Endothelial cell of umbilical vein (primary cell): ENCODE measurements around the gene SLCO3A1. TPM values are rescaled to one million over a fixed set of nuclear protein-coding genes. Genes with fewer than 3 reads are reported as not detected.

Experiments used
- BruUV-seq: library from RNA; stranded (reverse); fragments of 400-500 nt; replicated peaks from 2 replicates; lab custom pipeline; 2021; lab: Mats Ljungman, UMichigan
- CTCF ChIA-PET: fragments of 300-600, 350-600 bp; sonication (Branson Sonifier 250); formaldehyde crosslinking; loops from one replicate; lab custom pipeline; 2021; ENCODE audit warnings: antibody characterized with exemption, inconsistent platforms; lab: Charles Lee
- POLR2A ChIA-PET: fragments of 300-600, 350-600 bp; sonication (Branson Sonifier 250); formaldehyde crosslinking; loops from one replicate; lab custom pipeline; 2021; ENCODE audit warnings: antibody characterized with exemption, inconsistent platforms; lab: Charles Lee
- DNase-seq: peaks from one replicate; pipeline ENCODE4 v3.0.0-alpha.2; 2011; ENCODE audit warnings: low read depth, low spot score
- FAIRE-seq: peaks from 2 replicates; lab custom pipeline; 2011; peaks lifted over from hg19 to GRCh38; lab: Jason Lieb, UNC
- H2AFZ ChIP-seq: 2 replicates; pipeline ENCODE4 v1.6.0; 2012; ENCODE audit warnings: low read depth, low read length, control low read depth, inconsistent platforms
- H3K27ac ChIP-seq: 2 replicates; pipeline ENCODE4 v1.5.1; 2011; ENCODE audit warnings: low read depth, mild to moderate bottlenecking, control low read depth, low read length, moderate library complexity; ENCODE audit not compliant: insufficient read depth
- H3K27me3 ChIP-seq, 2 experiments: 2 replicates each; pipeline versions ENCODE4 v1.6.0 to v1.6.1; 2011; ENCODE audit warnings: low read length in 2 of 2, mixed read lengths in 1 of 2; ENCODE audit not compliant: control insufficient read depth in 2 of 2, insufficient read depth in 2 of 2
- H3K36me3 ChIP-seq, 2 experiments: 2 replicates in 1 of 2; 3 replicates in 1 of 2; pipeline ENCODE4 v1.5.1; 2011; ENCODE audit warnings: low read length in 2 of 2, mild to moderate bottlenecking in 1 of 2, moderate library complexity in 1 of 2; ENCODE audit not compliant: control insufficient read depth in 2 of 2, insufficient read depth in 2 of 2; ENCODE audit errors: extremely low read depth in 1 of 2
- H3K4me1 ChIP-seq: 3 replicates; pipeline ENCODE4 v1.5.1; 2011; ENCODE audit warnings: mild to moderate bottlenecking, low read length; ENCODE audit not compliant: control insufficient read depth, insufficient read depth; ENCODE audit errors: extremely low read depth
- H3K4me2 ChIP-seq: 2 replicates; pipeline ENCODE4 v1.6.1; 2011; ENCODE audit warnings: low read length, control low read depth, mixed read lengths; ENCODE audit not compliant: insufficient read depth
- H3K4me3 ChIP-seq, 3 experiments: fragments of 200-600 bp in 1 of 3; sonication (generic), shearing (Covaris generic) in 1 of 3; replicated peaks in 1 of 3; 2 replicates each; pipeline ENCODE4 v1.5.1; 2011 to 2016; ENCODE audit warnings: control low read depth in 3 of 3, low read length in 3 of 3, mild to moderate bottlenecking in 2 of 3, inconsistent platforms in 1 of 3, low read depth in 1 of 3, moderate library complexity in 1 of 3; ENCODE audit not compliant: insufficient read depth in 1 of 3
- H3K79me2 ChIP-seq: 2 replicates; pipeline ENCODE4 v1.6.0; 2012; ENCODE audit warnings: low read length, inconsistent platforms; ENCODE audit not compliant: control insufficient read depth, insufficient read depth
- H3K9ac ChIP-seq: replicated peaks from 2 replicates; pipeline ENCODE3; 2011; ENCODE audit warnings: low read length, control low read depth; ENCODE audit not compliant: insufficient read depth; ENCODE audit errors: extremely low read depth
- H3K9me1 ChIP-seq: replicated peaks from 3 replicates; pipeline ENCODE4 v1.6.0; 2011; ENCODE audit warnings: mild to moderate bottlenecking, low read length; ENCODE audit not compliant: control insufficient read depth, insufficient read depth; ENCODE audit errors: extremely low read depth
- H3K9me3 ChIP-seq: replicated peaks from 2 replicates; pipeline ENCODE4 v1.5.1; 2012; ENCODE audit warnings: low read length, inconsistent platforms; ENCODE audit not compliant: control insufficient read depth, insufficient read depth
- H4K20me1 ChIP-seq: replicated peaks from 2 replicates; pipeline ENCODE3; 2011; ENCODE audit warnings: mild to moderate bottlenecking, low read length; ENCODE audit not compliant: control insufficient read depth, insufficient read depth; ENCODE audit errors: extremely low read depth
- CTCF ChIP-seq, 2 donors: IDR thresholded peaks; 1 replicate in 1 of 2; 2 replicates in 1 of 2; pipeline ENCODE4 v1.5.1; 2011; ENCODE audit warnings: low read length in 2 of 2, mild to moderate bottlenecking in 2 of 2, moderate library complexity in 2 of 2, control low read depth in 1 of 2, inconsistent platforms in 1 of 2, low read depth in 1 of 2; ENCODE audit not compliant: insufficient read depth in 1 of 2; ENCODE audit errors: extremely low read depth in 1 of 2
- EZH2 ChIP-seq: IDR thresholded peaks from 2 replicates; pipeline ENCODE4 v1.6.1; 2012; ENCODE audit warnings: borderline replicate concordance, low read depth, mild to moderate bottlenecking, moderate library complexity, low read length, inconsistent platforms; ENCODE audit not compliant: severe bottlenecking
- FOS ChIP-seq: IDR thresholded peaks from 2 replicates; pipeline ENCODE4 v1.6.1; 2011; ENCODE audit warnings: mild to moderate bottlenecking, low read length, moderate library complexity, borderline replicate concordance; ENCODE audit not compliant: insufficient read depth
- GATA2 ChIP-seq: IDR thresholded peaks from 2 replicates; pipeline ENCODE4 v1.7.0; 2011; ENCODE audit warnings: low read depth, mild to moderate bottlenecking, moderate library complexity, mixed read lengths, low read length; ENCODE audit not compliant: insufficient read length, insufficient read depth
- JUN ChIP-seq: IDR thresholded peaks from 2 replicates; pipeline ENCODE4 v1.6.1; 2011; ENCODE audit warnings: borderline replicate concordance, low read depth; ENCODE audit not compliant: insufficient read length, insufficient read depth
- MAX ChIP-seq: IDR thresholded peaks from 2 replicates; pipeline ENCODE4 v1.6.1; 2011; ENCODE audit not compliant: insufficient read depth, insufficient read length
- MYC ChIP-seq: IDR thresholded peaks from one replicate; pipeline ENCODE4 v1.6.1; 2011; ENCODE audit warnings: mild to moderate bottlenecking, low read depth, low read length
- POLR2A ChIP-seq: IDR thresholded peaks from 2 replicates; pipeline ENCODE4 v1.6.1; 2012; ENCODE audit warnings: low read depth, mild to moderate bottlenecking, control low read depth, low read length
- POLR2AphosphoS5 ChIP-seq: IDR thresholded peaks from 2 replicates; pipeline ENCODE4 v1.6.1; 2012; ENCODE audit warnings: low read depth, mild to moderate bottlenecking, control low read depth, low read length, moderate library complexity; ENCODE audit not compliant: insufficient read depth
- dilution Hi-C: fragments of 300-500 bp; cut with MboI; formaldehyde crosslinking; loops from one replicate; pipeline ENCODE4 v1.15.0; 2019; ENCODE audit warnings: low sequenced_read_pairs; ENCODE audit not compliant: extremely low pct_ligation_motif_present
- intact Hi-C: fragments of 100-400 bp; cut with micrococcal nuclease; formaldehyde crosslinking; loops from one replicate; pipeline ENCODE4 v1.10.0; 2022
- polyA plus RNA-seq, 4 experiments: library from polyadenylated mRNA; depleted of rRNA in 3 of 4; stranded (reverse) in 3 of 4; unstranded in 1 of 4; fragments of >200 nt; gene quantifications; 2 replicates each; pipeline versions ENCODE4 v1.2.1 to v1.2.3, GENCODE V29; 2011 to 2012; ENCODE audit warnings: missing spikeins in 1 of 4
- total RNA-seq: library from RNA; stranded (reverse); gene quantifications from 2 replicates; pipeline ENCODE4 v1.2.3, GENCODE V29; 2021

The SLCO3A1 gene
- total and polyA plus RNA-seq, 2 donors (not counting 3 experiments of a cell fraction or from before 2014, with no cell fraction given), result 0.88 to 0.92 TPM

- H3K27ac ChIP-seq, result no peak overlapping the region
- no peaks in the 10 kb centered on the region for H4K20me1 ChIP-seq
- ChIA-PET CTCF (no interaction called here), POLR2A (no interaction called here)
- no peak overlapping the region for H3K4me3 ChIP-seq
- no peaks in the 10 kb centered on the region for H3K9me1 ChIP-seq
- no peaks in the 10 kb centered on the region for H3K79me2 ChIP-seq
- intact Hi-C loops, result no loop called here
- H3K4me1 ChIP-seq, result no peaks in the 10 kb centered on the region
- dilution Hi-C loops, result no loop called here
- H2AFZ ChIP-seq, result no peak overlapping the region
- FAIRE-seq (no peak), DNase-seq (no peak)
- H3K27me3 ChIP-seq, result no peaks in the 10 kb centered on the region
- no peak overlapping the region for H3K4me2 ChIP-seq
- H3K9me3 ChIP-seq, result no peaks in the 10 kb centered on the region
- no TSS peak for BruUV-seq
- H3K9ac ChIP-seq, result no peak overlapping the region
- TF ChIP-seq FOS (no peak), GATA2 (no peak), POLR2A (no peak), EZH2 (no peak), POLR2AphosphoS5 (no peak), MAX (no peak)
- no peaks in the 10 kb centered on the region for H3K36me3 ChIP-seq
Measured at GRCh38 chr15:92120094-92120795, 266.7 kb downstream of the SLCO3A1 start.

- Histone ChIP-seq H3K9ac (no peak overlapping the region), H3K4me3 (no peak overlapping the region), H3K36me3 (no peaks in the 10 kb centered on the region), H4K20me1 (no peaks in the 10 kb centered on the region), H3K79me2 (no peaks in the 10 kb centered on the region), H3K27ac (no peak overlapping the region), H3K9me1 (no peaks in the 10 kb centered on the region), H3K27me3 (no peaks in the 10 kb centered on the region), H3K4me2 (no peak overlapping the region), H3K9me3 (no peaks in the 10 kb centered on the region), H2AFZ (no peak overlapping the region), H3K4me1 (no peaks in the 10 kb centered on the region)
- ChIA-PET CTCF (no interaction called here), POLR2A (no interaction called here)
- dilution Hi-C loops, result no loop called here
- FAIRE-seq, result no peak
- no TSS peak for BruUV-seq
- no peak for DNase-seq
- intact Hi-C loops, result no loop called here
- no peak for TF ChIP-seq POLR2AphosphoS5
- no peak for TF ChIP-seq CTCF (IDR thresholded peaks at IDR 0.05; ENCODE audit: extremely low read depth in 1 of 2, insufficient read depth in 1 of 2, low read depth in 1 of 2, low read length in 2 of 2)
- no peak for TF ChIP-seq POLR2A
- TF ChIP-seq MAX, result no peak
- no peak for TF ChIP-seq JUN
- TF ChIP-seq GATA2, result no peak
- TF ChIP-seq EZH2, result no peak
- no peak for TF ChIP-seq MYC
- no peak for TF ChIP-seq FOS
Measured at GRCh38 chr15:92121047-92121446, 267.5 kb downstream of the SLCO3A1 start.
